NCI-H524 (cell line): Measurements from ENCODE around the gene GMEB2.
A peak's percentile ranks its signal among the peaks of the same experiment; 100 is the strongest.

Experiments
- DNase-seq, 2 experiments: peaks; one replicate each; lab custom pipeline; 2025; lab: John Stamatoyannopoulos, UW

The GMEB2 gene

DNA sequence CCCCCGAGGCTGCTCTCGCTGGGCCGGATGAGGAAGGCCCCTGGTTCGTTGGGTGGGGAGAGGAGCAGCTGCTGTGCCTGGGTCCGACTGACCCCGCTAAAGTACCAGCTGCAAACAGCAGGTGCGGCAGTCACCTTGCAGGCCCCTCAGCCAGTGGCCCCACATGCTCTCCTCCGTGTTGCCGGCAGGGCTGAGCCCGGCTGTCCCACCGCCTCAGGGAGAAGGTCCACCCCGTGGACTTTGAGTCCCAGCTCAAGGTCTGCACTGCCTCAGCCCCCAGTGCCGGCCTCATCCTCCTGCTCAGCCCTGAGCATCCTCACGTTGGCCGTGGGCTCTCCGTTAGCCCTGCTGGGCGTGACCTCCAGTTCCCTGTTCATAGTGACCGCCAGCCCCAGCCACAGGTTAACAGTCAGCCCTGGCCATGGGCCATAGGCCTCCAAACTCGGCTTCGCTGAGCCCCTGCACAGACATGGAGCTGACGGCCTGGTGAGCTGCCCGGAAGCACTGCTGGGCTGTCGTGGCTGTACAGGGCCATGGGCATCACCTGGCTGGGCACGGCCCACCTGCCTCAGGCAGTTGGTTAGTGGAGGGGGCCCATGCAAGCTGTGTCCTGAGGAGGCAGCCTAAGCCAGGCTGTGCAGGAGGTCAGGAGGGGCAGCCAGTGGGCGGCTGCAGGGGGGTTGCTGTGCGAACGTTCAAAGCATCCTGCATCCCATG, 82.5 kb downstream of the GMEB2 start:
- DNase-seq, result no peak

DNA sequence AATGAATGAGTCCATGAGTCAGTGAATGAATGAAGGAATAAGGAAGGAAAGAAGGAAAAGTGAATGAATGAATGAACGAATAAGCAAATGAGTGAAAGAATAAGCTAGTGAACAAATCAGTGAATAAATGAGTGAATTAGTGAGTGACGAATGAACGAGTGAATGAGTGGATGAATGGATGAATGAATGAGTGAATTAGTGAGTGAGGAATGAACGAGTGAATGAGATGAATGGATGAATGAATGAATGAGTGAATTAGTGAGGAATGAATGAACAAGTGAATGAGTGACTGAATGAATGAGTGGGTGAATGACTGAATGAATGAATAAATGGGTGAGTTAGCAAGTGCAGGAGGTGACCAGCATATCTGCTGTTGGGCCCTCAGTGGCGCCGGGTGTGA, 83.2 kb downstream of the GMEB2 start:
- DNase-seq, result no peak

DNA sequence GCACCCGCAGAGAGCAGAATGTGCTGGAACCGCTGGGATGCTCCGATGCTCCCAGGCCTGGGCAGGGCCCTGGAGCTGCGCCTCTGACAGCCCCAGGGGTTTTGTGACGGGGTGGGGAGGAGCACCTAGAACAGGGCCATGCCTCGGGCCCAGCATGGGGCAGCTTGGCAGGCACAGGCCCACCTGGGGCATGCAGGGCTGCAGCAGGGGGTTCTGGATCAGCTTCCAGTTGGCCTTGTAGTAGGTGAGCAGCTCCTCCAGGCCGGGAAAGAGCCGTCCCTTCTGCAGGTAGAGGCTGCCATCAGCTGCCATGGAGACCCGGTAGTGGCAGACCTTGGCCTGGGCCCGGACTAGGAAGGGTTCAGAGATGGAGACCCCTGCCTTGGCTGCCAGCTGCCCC, 83.8 kb downstream of the GMEB2 start:
- DNase-seq, result no peak

DNA sequence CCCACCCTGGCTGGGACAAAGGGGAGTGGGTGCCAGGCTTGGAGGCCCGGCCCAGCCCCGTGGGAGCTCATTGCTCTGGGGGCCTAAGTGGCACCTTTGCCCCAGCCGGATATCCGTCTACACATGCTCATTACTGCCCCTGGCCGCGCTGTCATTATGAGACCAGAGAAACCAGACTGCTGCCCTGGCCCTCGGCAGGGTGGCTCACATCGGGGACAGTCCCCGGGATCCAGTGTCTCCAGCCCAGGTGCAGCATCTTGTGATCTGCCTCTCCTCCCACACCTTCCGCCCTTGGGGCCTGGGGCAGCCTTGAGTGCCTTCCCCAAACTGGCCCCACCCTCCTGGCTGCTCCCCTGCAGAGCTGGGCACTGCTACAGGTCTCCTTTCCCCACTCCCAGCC, 84.2 kb downstream of the GMEB2 start:
- DNase-seq, result no peak

DNA sequence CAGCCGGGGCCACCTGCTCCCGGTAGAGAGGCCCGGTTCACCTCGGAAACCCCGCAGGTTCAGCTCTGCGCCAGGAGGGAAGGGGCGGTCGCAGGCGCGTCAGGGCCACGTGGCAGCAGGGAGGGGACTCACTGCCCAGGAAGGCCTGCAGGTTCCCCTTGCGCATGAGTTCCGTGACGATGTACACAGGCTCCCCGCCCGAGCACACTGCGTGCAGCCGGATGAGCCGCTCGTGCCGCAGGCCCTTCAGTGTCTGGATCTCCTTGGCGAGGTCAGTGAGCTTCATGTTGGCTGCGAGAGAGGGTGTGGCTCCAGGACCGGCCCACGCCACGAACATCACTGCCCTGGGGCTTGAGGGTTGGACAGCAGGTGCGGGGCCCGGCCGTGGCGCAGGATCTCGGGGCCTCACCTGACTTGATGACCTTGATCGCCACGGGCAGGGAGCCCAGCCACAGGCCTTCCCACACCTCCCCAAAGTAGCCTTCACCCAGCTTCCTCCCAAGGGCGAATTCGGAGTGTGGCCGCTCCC, 84.8 kb downstream of the GMEB2 start:
- DNase-seq, result no peak

- DNase-seq, result no peak
Observed at GRCh38 chr20:63541371-63541770, 85.5 kb downstream of the GMEB2 start.

DNA sequence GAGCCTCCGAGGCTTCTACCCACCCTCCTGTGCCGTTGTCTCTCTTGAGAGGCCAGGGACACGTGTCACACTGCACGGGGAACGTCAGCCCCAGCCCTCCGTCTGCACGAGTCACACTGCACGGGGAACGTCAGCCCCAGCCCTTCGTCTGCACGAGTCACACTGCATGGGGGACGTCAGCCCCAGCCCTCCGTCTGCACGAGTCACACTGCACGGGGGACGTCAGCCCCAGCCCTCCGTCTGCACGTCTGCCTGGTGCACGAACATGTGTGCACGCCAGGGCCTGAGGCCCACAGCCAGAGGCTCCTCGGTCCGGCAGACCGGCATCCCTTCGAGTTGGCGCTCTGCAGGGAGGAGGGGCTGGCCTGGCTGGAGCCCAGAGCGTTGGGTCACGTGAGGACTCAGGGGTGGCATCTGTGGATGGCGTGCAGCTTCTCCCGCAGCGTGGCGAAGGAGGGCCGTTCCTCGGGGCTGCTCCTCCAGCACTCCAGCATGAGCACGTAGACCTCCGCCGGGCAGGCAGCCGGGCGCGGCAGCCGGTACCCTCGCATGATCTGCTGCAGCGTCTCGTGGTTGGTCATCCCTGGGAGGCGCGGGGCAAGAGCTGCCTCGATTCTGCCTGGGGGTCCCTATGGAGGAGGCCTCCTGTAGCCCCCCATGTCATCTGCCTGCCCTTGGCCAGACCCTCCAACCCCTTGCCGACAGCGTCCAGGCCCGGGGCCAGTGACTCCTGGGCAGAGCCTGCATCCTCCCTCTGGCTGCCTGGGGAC, 86.3 kb downstream of the GMEB2 start:
- peak; percentile 32 to 52 for DNase-seq

- DNase-seq, result no peak
Observed at GRCh38 chr20:63539441-63540370, 87.2 kb downstream of the GMEB2 start.

DNA sequence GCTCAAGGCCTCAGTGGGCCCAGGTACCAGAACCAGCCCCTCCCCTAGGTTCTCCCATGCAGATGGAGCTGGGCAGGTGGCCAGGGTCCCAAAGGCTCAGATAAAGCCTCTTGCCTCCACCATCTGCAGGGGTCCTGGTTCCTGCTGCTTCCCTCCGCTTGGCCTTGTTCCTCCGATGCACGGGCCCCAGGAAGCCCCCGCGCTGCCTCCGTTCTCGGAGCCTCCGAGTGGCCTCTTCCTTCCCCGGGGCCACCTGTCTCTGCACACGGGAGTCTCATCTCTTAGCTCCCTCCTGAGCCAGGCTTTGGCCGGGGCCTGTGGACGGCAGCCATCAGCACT, 87.8 kb downstream of the GMEB2 start:
- no peak for DNase-seq

DNA sequence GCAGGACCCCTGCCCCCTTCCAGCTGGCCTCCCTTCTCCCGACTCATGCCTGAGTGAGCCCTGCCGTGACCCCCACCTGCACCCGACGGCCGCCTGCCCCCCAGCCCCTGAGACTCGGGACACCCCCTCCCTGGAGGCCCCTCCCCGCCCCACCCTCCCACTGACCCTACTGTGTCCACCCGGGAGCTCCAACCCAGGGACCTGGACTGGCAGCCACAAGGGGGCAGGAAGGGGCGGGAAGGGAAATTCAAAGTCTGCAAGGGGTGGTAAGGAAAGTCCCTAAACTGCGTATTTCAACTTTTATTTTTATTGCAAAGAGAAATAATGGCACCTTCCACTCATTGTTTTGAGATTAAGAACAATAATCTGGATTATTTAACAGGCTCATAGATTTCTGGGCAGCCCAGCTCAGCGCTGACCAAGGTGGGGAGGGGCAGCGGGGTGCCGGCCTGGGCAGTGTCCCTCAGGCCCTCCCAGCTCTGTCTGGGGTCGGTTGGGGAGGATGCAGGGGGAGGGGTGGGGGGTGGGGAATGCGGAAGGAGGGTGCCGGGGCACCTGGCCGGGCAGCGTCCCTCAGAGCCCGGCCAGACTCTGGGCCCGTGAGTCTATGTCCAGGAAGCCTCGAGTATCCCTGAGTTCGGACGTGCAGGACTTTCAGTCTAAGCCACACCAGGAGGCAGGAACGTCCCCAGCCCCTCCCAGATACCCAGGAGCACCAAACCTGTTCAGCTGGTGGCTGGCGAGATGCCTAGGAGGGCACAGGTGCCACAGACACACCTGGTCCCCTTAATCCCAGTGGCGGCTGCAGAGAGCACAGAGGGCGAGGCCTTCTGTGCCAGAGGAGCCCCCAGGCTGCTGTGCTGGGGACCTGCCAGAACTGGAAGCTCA, 88.5 kb downstream of the GMEB2 start:
- no peak for DNase-seq
